Liver (tissue), 9 donors: ENCODE results near the gene A4GALT. TPM values are rescaled to one million over a fixed set of nuclear protein-coding genes. Genes with fewer than 3 reads are reported as not detected.

Experiments
- DNase-seq: peaks from one replicate; pipeline ENCODE4 v3.0.0-alpha.2; 2017; ENCODE audit warnings: low spot score
- H3K27ac ChIP-seq, 2 donors: one replicate each; pipeline ENCODE4 v1.7.0; 2013; ENCODE audit warnings: inconsistent platforms in 2 of 2, low read length in 2 of 2, control low read depth in 1 of 2, low read depth in 1 of 2, mild to moderate bottlenecking in 1 of 2
- H3K27me3 ChIP-seq, 4 donors: one replicate each; pipeline versions ENCODE4 v1.6.1 to v1.7.0; 2013; ENCODE audit warnings: low read length in 3 of 4, inconsistent platforms in 1 of 4, mild to moderate bottlenecking in 1 of 4, moderate library complexity in 1 of 4; ENCODE audit not compliant: control insufficient read depth in 4 of 4, insufficient read depth in 4 of 4
- H3K36me3 ChIP-seq, 4 donors: one replicate each; pipeline versions ENCODE4 v1.6.1 to v1.7.0; 2013; ENCODE audit warnings: low read length in 3 of 4, mild to moderate bottlenecking in 3 of 4, low read depth in 1 of 4, moderate library complexity in 1 of 4; ENCODE audit not compliant: control insufficient read depth in 4 of 4, insufficient read depth in 3 of 4
- H3K4me1 ChIP-seq, 4 donors: one replicate each; pipeline versions ENCODE4 v1.6.1 to v1.7.0; 2013; ENCODE audit warnings: low read length in 3 of 4, mild to moderate bottlenecking in 3 of 4, moderate library complexity in 1 of 4; ENCODE audit not compliant: control insufficient read depth in 4 of 4, insufficient read depth in 4 of 4
- H3K4me3 ChIP-seq, 3 donors: one replicate each; pipeline versions ENCODE4 v1.6.1 to v1.7.0; 2013; ENCODE audit warnings: low read length in 3 of 3, control low read depth in 1 of 3, low read depth in 1 of 3, mild to moderate bottlenecking in 1 of 3
- H3K9ac ChIP-seq, 2 donors: one replicate each; pipeline ENCODE4 v1.7.0; 2013; ENCODE audit warnings: low read length in 2 of 2, mild to moderate bottlenecking in 2 of 2, moderate library complexity in 2 of 2, control low read depth in 1 of 2, low read depth in 1 of 2
- H3K9me3 ChIP-seq, 4 donors: one replicate each; pipeline versions ENCODE4 v1.6.1 to v1.7.0; 2013; ENCODE audit warnings: low read length in 3 of 4; ENCODE audit not compliant: control insufficient read depth in 4 of 4
- EGR1 ChIP-seq, 2 donors: IDR thresholded peaks; 2 replicates each; pipeline ENCODE4 v1.6.1; 2016 to 2018; ENCODE audit warnings: antibody characterized with exemption in 2 of 2, low read depth in 2 of 2
- FOXA1 ChIP-seq: IDR thresholded peaks from 2 replicates; pipeline ENCODE4 v1.6.1; 2016; ENCODE audit warnings: antibody characterized with exemption
- FOXA2 ChIP-seq: IDR thresholded peaks from 2 replicates; pipeline ENCODE4 v1.6.1; 2016; ENCODE audit warnings: antibody characterized with exemption
- GABPA ChIP-seq, 2 donors: IDR thresholded peaks in 1 of 2; conservative IDR thresholded peaks in 1 of 2; 2 replicates each; pipeline ENCODE4 v1.6.1; 2016; ENCODE audit warnings: antibody characterized with exemption in 2 of 2, mild to moderate bottlenecking in 1 of 2, moderate library complexity in 1 of 2
- HNF4A ChIP-seq, 2 donors: conservative IDR thresholded peaks; 2 replicates each; pipeline ENCODE4 v1.6.1; 2016; ENCODE audit warnings: antibody characterized with exemption in 2 of 2, mild to moderate bottlenecking in 2 of 2
- HNF4G ChIP-seq: IDR thresholded peaks from 2 replicates; pipeline ENCODE4 v1.6.1; 2016; ENCODE audit warnings: antibody characterized with exemption
- JUND ChIP-seq, 2 donors: IDR thresholded peaks; 2 replicates each; pipeline ENCODE4 v1.6.1; 2016; ENCODE audit warnings: antibody characterized with exemption in 2 of 2
- NR2F2 ChIP-seq: IDR thresholded peaks from 2 replicates; pipeline ENCODE4 v1.6.1; 2016; ENCODE audit warnings: antibody characterized with exemption
- RAD21 ChIP-seq, 2 donors: IDR thresholded peaks; 2 replicates each; pipeline ENCODE4 v1.6.1; 2016; ENCODE audit warnings: antibody characterized with exemption in 2 of 2, mild to moderate bottlenecking in 2 of 2
- RXRA ChIP-seq, 2 donors: IDR thresholded peaks; 2 replicates each; pipeline ENCODE4 v1.6.1; 2017 to 2018; ENCODE audit warnings: antibody characterized with exemption in 2 of 2, mild to moderate bottlenecking in 1 of 2
- SP1 ChIP-seq: IDR thresholded peaks from 2 replicates; pipeline ENCODE4 v1.6.1; 2018; ENCODE audit warnings: antibody characterized with exemption, mild to moderate bottlenecking
- TAF1 ChIP-seq: conservative IDR thresholded peaks from 2 replicates; pipeline ENCODE4 v1.6.1; 2016; ENCODE audit warnings: antibody characterized with exemption, mild to moderate bottlenecking
- YY1 ChIP-seq: IDR thresholded peaks from 2 replicates; pipeline ENCODE4 v1.6.1; 2016; ENCODE audit warnings: antibody characterized with exemption, mild to moderate bottlenecking
- WGBS: extraction: QIAGEN DNeasy Blood & Tissue Kit; methylation state at CpG from one replicate; pipeline ENCODE4 v1.1.7; 2013; 5-methylcytosine and 5-hydroxymethylcytosine counted together
- polyA plus RNA-seq, 2 donors: library from polyadenylated mRNA; stranded (reverse) in 1 of 2; unstranded in 1 of 2; fragments of 200-250 nt in 1 of 2; fragments of >200 nt in 1 of 2; fragmentation: Nextera tagmentation in 1 of 2; extraction: Ambion mirVana in 1 of 2; gene quantifications; one replicate each; pipeline versions ENCODE4 v1.2.1 to v1.2.3, GENCODE V29; 2013 to 2015
- total RNA-seq, 2 donors: library from RNA; depleted of rRNA; stranded (reverse); fragments of >200 nt; gene quantifications; one replicate each; pipeline ENCODE4 v1.2.3, GENCODE V29; 2014
- TF ChIP-seq, protein P1 (sequence below): IDR thresholded peaks from 2 replicates; pipeline ENCODE4 v1.6.1; 2016; ENCODE audit warnings: antibody characterized with exemption
- TF ChIP-seq, protein P2 (sequence below): IDR thresholded peaks from 2 replicates; pipeline ENCODE4 v1.6.1; 2016; ENCODE audit warnings: antibody characterized with exemption
- TF ChIP-seq, protein P3 (sequence below): IDR thresholded peaks from 2 replicates; pipeline ENCODE4 v1.6.1; 2016; ENCODE audit warnings: antibody characterized with exemption, mild to moderate bottlenecking
- TF ChIP-seq, protein P4 (sequence below): fragments of 150-350 bp; IDR thresholded peaks from 2 replicates; pipeline ENCODE4 v1.5.1; 2017; ENCODE audit warnings: improper control_type of control experiment, low read depth, low read length; ENCODE audit not compliant: missing input control
- TF ChIP-seq, protein P5 (sequence below): IDR thresholded peaks from 2 replicates; pipeline ENCODE4 v1.6.1; 2016; ENCODE audit warnings: antibody characterized with exemption
- donor health status: healthy.
- donor health status: healthy.
- donor health status: healthy.
- donor health status: healthy.
- donor health status: healthy.

Gene A4GALT
- total and polyA plus RNA-seq, 4 donors, result 1.6 to 8.2 (median 2.0) TPM

DNA sequence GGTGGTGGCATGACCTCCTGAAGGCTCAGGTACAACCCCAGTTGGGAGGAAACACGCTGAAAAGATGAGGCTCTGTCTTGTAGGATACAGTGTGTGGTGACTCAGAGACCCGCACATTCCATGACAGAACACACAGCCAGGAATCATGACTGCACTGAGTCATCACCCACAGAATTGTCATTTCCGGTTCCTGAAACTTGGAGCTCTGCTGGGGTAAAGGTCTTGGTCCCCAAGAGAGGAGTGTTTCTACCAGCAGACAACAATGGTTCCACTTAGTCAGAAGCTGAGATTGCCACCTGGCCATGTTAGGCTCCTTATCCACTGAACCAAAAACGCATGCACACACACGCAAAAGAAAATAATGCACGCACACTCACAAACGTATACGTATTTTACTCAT, 40.0 kb downstream of the A4GALT start:
- Histone ChIP-seq H3K36me3 (no peaks in the 10 kb centered on the region), H3K27ac (no peak overlapping the region), H3K9ac (no peak overlapping the region), H3K4me3 (no peak overlapping the region), H3K27me3 (no peaks in the 10 kb centered on the region), H3K4me1 (peaks cover 0 to 4% (median 3%) of the 10 kb centered on the region in 4 donors), H3K9me3 (peaks cover 0 to 1% (median 0%) of the 10 kb centered on the region in 4 donors)
- 86% methylated on average over 8 of the region's 8 CpGs for WGBS
- no peak for DNase-seq
- TF ChIP-seq SP1 (no peak), RXRA (IDR thresholded peaks at IDR 0.05) (no peak), YY1 (no peak), NR2F2 (no peak), FOXA1 (no peak), FOXA2 (no peak), HNF4A (conservative IDR thresholded peaks at IDR 0.05) (no peak), TAF1 (no peak), JUND (IDR thresholded peaks at IDR 0.05) (no peak), HNF4G (no peak), RAD21 (IDR thresholded peaks at IDR 0.05) (no peak), GABPA (IDR thresholded peaks at IDR 0.05 in 1 of 2, conservative IDR thresholded peaks at IDR 0.05 in 1 of 2) (no peak)
- TF ChIP-seq, protein P1, sequence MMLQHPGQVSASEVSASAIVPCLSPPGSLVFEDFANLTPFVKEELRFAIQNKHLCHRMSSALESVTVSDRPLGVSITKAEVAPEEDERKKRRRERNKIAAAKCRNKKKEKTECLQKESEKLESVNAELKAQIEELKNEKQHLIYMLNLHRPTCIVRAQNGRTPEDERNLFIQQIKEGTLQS, result no peak
- TF ChIP-seq, protein P2, sequence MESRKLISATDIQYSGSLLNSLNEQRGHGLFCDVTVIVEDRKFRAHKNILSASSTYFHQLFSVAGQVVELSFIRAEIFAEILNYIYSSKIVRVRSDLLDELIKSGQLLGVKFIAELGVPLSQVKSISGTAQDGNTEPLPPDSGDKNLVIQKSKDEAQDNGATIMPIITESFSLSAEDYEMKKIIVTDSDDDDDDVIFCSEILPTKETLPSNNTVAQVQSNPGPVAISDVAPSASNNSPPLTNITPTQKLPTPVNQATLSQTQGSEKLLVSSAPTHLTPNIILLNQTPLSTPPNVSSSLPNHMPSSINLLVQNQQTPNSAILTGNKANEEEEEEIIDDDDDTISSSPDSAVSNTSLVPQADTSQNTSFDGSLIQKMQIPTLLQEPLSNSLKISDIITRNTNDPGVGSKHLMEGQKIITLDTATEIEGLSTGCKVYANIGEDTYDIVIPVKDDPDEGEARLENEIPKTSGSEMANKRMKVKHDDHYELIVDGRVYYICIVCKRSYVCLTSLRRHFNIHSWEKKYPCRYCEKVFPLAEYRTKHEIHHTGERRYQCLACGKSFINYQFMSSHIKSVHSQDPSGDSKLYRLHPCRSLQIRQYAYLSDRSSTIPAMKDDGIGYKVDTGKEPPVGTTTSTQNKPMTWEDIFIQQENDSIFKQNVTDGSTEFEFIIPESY, result no peak
- TF ChIP-seq, protein P3, sequence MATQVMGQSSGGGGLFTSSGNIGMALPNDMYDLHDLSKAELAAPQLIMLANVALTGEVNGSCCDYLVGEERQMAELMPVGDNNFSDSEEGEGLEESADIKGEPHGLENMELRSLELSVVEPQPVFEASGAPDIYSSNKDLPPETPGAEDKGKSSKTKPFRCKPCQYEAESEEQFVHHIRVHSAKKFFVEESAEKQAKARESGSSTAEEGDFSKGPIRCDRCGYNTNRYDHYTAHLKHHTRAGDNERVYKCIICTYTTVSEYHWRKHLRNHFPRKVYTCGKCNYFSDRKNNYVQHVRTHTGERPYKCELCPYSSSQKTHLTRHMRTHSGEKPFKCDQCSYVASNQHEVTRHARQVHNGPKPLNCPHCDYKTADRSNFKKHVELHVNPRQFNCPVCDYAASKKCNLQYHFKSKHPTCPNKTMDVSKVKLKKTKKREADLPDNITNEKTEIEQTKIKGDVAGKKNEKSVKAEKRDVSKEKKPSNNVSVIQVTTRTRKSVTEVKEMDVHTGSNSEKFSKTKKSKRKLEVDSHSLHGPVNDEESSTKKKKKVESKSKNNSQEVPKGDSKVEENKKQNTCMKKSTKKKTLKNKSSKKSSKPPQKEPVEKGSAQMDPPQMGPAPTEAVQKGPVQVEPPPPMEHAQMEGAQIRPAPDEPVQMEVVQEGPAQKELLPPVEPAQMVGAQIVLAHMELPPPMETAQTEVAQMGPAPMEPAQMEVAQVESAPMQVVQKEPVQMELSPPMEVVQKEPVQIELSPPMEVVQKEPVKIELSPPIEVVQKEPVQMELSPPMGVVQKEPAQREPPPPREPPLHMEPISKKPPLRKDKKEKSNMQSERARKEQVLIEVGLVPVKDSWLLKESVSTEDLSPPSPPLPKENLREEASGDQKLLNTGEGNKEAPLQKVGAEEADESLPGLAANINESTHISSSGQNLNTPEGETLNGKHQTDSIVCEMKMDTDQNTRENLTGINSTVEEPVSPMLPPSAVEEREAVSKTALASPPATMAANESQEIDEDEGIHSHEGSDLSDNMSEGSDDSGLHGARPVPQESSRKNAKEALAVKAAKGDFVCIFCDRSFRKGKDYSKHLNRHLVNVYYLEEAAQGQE, result no peak
- TF ChIP-seq, protein P4, sequence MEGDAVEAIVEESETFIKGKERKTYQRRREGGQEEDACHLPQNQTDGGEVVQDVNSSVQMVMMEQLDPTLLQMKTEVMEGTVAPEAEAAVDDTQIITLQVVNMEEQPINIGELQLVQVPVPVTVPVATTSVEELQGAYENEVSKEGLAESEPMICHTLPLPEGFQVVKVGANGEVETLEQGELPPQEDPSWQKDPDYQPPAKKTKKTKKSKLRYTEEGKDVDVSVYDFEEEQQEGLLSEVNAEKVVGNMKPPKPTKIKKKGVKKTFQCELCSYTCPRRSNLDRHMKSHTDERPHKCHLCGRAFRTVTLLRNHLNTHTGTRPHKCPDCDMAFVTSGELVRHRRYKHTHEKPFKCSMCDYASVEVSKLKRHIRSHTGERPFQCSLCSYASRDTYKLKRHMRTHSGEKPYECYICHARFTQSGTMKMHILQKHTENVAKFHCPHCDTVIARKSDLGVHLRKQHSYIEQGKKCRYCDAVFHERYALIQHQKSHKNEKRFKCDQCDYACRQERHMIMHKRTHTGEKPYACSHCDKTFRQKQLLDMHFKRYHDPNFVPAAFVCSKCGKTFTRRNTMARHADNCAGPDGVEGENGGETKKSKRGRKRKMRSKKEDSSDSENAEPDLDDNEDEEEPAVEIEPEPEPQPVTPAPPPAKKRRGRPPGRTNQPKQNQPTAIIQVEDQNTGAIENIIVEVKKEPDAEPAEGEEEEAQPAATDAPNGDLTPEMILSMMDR, result no peak
- TF ChIP-seq, protein P5, sequence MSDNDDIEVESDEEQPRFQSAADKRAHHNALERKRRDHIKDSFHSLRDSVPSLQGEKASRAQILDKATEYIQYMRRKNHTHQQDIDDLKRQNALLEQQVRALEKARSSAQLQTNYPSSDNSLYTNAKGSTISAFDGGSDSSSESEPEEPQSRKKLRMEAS, result no peak

DNA sequence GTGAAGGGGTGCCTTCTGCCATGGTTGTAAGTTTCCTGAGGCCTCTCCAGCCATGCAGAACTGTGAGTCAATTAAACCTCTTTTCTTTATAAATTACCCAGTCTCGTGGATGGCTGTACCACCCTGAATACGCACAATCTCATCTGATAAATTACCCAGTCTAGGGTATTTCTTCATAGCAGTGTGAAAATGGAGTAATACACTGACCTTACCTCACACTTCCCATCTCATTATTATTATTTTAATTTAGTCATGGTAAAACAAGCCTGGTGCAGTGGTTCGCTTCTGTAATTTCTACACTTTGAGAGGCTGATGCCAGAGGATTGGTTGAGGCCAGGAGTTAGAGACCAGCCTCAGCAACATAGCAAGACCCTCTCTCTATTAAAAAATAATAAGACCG, 41.0 kb downstream of the A4GALT start:
- Histone ChIP-seq H3K9me3 (peaks cover 0 to 1% (median 0%) of the 10 kb centered on the region in 4 donors), H3K27ac (no peak overlapping the region), H3K9ac (no peak overlapping the region), H3K36me3 (no peaks in the 10 kb centered on the region), H3K4me3 (no peak overlapping the region), H3K4me1 (peaks cover 0 to 4% (median 3%) of the 10 kb centered on the region in 4 donors), H3K27me3 (no peaks in the 10 kb centered on the region)
- no peak for TF ChIP-seq HNF4G
- no peak for TF ChIP-seq HNF4A (conservative IDR thresholded peaks at IDR 0.05)
- TF ChIP-seq, protein P4, result no peak
- no peak for TF ChIP-seq RAD21 (IDR thresholded peaks at IDR 0.05)
- TF ChIP-seq YY1, result no peak
- no peak for TF ChIP-seq JUND (IDR thresholded peaks at IDR 0.05)
- no peak for TF ChIP-seq RXRA (IDR thresholded peaks at IDR 0.05)
- no peak for TF ChIP-seq SP1
- no peak for TF ChIP-seq TAF1
- TF ChIP-seq NR2F2, result no peak
- no peak for TF ChIP-seq EGR1 (IDR thresholded peaks at IDR 0.05; ENCODE audit: low read depth in 2 of 2)
- DNase-seq, result no peak
- WGBS, result 97% methylated on average over 4 of the region's 4 CpGs
